ENCODE data around the gene ALDH1A3. TPM values are rescaled to one million over a fixed set of nuclear protein-coding genes. Genes with fewer than 3 reads are reported as not detected.
A peak's percentile ranks its signal among the peaks of the same experiment; 100 is the strongest.

Gene ALDH1A3
- total and polyA plus RNA-seq, 2 experiments from 2014 or later: 4.0 to 19.8 TPM

DNA sequence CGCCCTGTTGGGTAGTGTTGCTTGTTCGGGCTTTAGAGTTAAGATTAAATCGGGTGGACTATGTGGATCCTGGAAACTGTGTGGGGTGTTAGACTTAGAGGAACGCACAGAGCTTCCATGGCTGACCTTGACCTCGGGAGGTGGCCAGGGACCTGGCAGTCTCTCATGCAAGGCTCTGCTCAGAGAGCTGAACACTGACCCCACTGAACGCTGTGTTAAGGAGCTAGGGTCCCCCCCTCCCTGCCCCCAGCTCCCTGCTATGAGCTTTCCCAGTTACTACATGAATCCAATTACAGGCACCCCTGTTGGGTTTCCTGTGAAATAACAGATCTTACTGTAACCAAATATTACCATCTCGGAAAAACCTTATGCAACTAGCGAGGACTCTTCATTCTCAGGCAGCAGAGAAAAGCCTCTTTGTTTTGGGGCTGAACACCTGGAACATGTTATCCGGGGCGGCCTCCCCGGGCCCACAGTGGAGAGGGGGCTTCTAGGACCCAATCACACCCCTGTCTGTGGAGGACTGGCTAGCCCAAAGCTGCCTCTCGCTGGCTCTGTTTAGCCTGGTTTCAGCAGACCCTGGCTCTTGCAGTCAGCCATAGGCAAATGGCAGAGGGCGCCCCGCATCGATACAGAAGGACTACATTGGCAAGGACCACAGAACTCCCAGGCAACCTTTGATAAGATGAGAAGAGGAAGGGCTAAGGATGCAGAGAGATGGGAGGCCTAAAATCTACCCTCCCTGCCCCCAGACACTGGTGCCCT is 25.8 kb upstream of the ALDH1A3 start:
- H3K4me3 ChIP-seq: no peak overlapping the region
- H3K27ac Mint-ChIP-seq: no peak overlapping the region

More for the DNA sequence above, 25.8 kb upstream of the ALDH1A3 start:
- TF ChIP-seq, protein P1, sequence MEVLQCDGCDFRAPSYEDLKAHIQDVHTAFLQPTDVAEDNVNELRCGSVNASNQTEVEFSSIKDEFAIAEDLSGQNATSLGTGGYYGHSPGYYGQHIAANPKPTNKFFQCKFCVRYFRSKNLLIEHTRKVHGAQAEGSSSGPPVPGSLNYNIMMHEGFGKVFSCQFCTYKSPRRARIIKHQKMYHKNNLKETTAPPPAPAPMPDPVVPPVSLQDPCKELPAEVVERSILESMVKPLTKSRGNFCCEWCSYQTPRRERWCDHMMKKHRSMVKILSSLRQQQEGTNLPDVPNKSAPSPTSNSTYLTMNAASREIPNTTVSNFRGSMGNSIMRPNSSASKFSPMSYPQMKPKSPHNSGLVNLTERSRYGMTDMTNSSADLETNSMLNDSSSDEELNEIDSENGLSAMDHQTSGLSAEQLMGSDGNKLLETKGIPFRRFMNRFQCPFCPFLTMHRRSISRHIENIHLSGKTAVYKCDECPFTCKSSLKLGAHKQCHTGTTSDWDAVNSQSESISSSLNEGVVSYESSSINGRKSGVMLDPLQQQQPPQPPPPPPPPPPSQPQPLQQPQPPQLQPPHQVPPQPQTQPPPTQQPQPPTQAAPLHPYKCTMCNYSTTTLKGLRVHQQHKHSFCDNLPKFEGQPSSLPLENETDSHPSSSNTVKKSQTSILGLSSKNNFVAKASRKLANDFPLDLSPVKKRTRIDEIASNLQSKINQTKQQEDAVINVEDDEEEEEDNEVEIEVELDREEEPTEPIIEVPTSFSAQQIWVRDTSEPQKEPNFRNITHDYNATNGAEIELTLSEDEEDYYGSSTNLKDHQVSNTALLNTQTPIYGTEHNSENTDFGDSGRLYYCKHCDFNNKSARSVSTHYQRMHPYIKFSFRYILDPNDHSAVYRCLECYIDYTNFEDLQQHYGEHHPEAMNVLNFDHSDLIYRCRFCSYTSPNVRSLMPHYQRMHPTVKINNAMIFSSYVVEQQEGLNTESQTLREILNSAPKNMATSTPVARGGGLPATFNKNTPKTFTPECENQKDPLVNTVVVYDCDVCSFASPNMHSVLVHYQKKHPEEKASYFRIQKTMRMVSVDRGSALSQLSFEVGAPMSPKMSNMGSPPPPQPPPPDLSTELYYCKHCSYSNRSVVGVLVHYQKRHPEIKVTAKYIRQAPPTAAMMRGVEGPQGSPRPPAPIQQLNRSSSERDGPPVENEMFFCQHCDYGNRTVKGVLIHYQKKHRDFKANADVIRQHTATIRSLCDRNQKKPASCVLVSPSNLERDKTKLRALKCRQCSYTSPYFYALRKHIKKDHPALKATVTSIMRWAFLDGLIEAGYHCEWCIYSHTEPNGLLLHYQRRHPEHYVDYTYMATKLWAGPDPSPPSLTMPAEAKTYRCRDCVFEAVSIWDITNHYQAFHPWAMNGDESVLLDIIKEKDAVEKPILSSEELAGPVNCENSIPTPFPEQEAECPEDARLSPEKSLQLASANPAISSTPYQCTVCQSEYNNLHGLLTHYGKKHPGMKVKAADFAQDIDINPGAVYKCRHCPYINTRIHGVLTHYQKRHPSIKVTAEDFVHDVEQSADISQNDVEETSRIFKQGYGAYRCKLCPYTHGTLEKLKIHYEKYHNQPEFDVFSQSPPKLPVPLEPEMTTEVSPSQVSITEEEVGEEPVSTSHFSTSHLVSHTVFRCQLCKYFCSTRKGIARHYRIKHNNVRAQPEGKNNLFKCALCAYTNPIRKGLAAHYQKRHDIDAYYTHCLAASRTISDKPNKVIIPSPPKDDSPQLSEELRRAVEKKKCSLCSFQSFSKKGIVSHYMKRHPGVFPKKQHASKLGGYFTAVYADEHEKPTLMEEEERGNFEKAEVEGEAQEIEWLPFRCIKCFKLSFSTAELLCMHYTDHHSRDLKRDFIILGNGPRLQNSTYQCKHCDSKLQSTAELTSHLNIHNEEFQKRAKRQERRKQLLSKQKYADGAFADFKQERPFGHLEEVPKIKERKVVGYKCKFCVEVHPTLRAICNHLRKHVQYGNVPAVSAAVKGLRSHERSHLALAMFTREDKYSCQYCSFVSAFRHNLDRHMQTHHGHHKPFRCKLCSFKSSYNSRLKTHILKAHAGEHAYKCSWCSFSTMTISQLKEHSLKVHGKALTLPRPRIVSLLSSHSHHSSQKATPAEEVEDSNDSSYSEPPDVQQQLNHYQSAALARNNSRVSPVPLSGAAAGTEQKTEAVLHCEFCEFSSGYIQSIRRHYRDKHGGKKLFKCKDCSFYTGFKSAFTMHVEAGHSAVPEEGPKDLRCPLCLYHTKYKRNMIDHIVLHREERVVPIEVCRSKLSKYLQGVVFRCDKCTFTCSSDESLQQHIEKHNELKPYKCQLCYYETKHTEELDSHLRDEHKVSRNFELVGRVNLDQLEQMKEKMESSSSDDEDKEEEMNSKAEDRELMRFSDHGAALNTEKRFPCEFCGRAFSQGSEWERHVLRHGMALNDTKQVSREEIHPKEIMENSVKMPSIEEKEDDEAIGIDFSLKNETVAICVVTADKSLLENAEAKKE (CRISPR knock-in tag; IDR thresholded peaks at IDR 0.05): no peak
- TF ChIP-seq STAT1 (IDR thresholded peaks at IDR 0.05; ENCODE audit: unreplicated experiment) (no peak), ZNF114 (CRISPR knock-in tag; IDR thresholded peaks at IDR 0.05) (no peak), ZNF331 (CRISPR knock-in tag; IDR thresholded peaks at IDR 0.05; ENCODE audit: low read depth) (no peak), NANOG (IDR thresholded peaks at IDR 0.05; ENCODE audit: borderline replicate concordance) (no peak), JUNB (IDR thresholded peaks at IDR 0.05; ENCODE audit: unreplicated experiment) (no peak)
- TF ChIP-seq, protein P2, sequence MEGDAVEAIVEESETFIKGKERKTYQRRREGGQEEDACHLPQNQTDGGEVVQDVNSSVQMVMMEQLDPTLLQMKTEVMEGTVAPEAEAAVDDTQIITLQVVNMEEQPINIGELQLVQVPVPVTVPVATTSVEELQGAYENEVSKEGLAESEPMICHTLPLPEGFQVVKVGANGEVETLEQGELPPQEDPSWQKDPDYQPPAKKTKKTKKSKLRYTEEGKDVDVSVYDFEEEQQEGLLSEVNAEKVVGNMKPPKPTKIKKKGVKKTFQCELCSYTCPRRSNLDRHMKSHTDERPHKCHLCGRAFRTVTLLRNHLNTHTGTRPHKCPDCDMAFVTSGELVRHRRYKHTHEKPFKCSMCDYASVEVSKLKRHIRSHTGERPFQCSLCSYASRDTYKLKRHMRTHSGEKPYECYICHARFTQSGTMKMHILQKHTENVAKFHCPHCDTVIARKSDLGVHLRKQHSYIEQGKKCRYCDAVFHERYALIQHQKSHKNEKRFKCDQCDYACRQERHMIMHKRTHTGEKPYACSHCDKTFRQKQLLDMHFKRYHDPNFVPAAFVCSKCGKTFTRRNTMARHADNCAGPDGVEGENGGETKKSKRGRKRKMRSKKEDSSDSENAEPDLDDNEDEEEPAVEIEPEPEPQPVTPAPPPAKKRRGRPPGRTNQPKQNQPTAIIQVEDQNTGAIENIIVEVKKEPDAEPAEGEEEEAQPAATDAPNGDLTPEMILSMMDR (conservative IDR thresholded peaks at IDR 0.05; ENCODE audit: low read depth in 2 of 2): 0 out of 4 replicates have a peak, but pooled peaks of 1 of the 2 experiments have one; percentile 4
- TF ChIP-seq, protein P3, sequence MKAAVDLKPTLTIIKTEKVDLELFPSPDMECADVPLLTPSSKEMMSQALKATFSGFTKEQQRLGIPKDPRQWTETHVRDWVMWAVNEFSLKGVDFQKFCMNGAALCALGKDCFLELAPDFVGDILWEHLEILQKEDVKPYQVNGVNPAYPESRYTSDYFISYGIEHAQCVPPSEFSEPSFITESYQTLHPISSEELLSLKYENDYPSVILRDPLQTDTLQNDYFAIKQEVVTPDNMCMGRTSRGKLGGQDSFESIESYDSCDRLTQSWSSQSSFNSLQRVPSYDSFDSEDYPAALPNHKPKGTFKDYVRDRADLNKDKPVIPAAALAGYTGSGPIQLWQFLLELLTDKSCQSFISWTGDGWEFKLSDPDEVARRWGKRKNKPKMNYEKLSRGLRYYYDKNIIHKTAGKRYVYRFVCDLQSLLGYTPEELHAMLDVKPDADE (IDR thresholded peaks at IDR 0.05): no peak
- no peak for ATAC-seq
- DNase-seq (ENCODE audit: low spot score): no peak
- H3K4me2 ChIP-seq: no peak overlapping the region
- H2AFZ ChIP-seq: no peak overlapping the region
- no peaks in the 10 kb centered on the region; the same call in 2 of the 3 replicates for H3K9me3 Mint-ChIP-seq
- H4K20me1 ChIP-seq (replicated peaks; ENCODE audit: insufficient read depth): no peaks in the 10 kb centered on the region
- peaks cover 5% of the 10 kb centered on the region for H3F3A ChIP-seq (replicated peaks; ENCODE audit: low read depth)
- H3K27me3 ChIP-seq (ENCODE audit: insufficient read depth): peaks cover 18% of the 10 kb centered on the region
- peaks cover 19% of the 10 kb centered on the region for H3K27me3 Mint-ChIP-seq (ENCODE audit: insufficient read depth, low read depth, poor library complexity)
- H3K27ac ChIP-seq (ENCODE audit: low read depth): no peak overlapping the region
- H3K4me1 ChIP-seq (ENCODE audit: insufficient read depth): no peaks in the 10 kb centered on the region
- 0 out of 3 replicates have a peak, but pooled peaks cover 4% of the 10 kb centered on the region for H3K4me1 Mint-ChIP-seq
- H3K4me3 Mint-ChIP-seq: no peak overlapping the region
- no peaks in the 10 kb centered on the region for H3K36me3 Mint-ChIP-seq (ENCODE audit: low read depth)
- H3K9me2 ChIP-seq (ENCODE audit: insufficient read depth): 0 out of 2 replicates have a peak, but pooled peaks cover 5% of the 10 kb centered on the region
- H3K79me2 ChIP-seq (replicated peaks; ENCODE audit: insufficient read depth): no peaks in the 10 kb centered on the region
- no peaks in the 10 kb centered on the region for H3K36me3 ChIP-seq (ENCODE audit: insufficient read depth)
